NCI-H2227 (cell line): ENCODE measurements around the gene TANK.
A peak's percentile ranks its signal among the peaks of the same experiment; 100 is the strongest.
"Not testable (repeated sequence)": the region's sequence is repeated elsewhere in the genome, so short reads cannot be mapped to it uniquely, and the experiment has no call there.

ENCODE experiments used
- DNase-seq: peaks from one replicate; lab custom pipeline; 2025; ENCODE audit not compliant: unreplicated experiment; lab: John Stamatoyannopoulos, UW

TANK gene

DNA sequence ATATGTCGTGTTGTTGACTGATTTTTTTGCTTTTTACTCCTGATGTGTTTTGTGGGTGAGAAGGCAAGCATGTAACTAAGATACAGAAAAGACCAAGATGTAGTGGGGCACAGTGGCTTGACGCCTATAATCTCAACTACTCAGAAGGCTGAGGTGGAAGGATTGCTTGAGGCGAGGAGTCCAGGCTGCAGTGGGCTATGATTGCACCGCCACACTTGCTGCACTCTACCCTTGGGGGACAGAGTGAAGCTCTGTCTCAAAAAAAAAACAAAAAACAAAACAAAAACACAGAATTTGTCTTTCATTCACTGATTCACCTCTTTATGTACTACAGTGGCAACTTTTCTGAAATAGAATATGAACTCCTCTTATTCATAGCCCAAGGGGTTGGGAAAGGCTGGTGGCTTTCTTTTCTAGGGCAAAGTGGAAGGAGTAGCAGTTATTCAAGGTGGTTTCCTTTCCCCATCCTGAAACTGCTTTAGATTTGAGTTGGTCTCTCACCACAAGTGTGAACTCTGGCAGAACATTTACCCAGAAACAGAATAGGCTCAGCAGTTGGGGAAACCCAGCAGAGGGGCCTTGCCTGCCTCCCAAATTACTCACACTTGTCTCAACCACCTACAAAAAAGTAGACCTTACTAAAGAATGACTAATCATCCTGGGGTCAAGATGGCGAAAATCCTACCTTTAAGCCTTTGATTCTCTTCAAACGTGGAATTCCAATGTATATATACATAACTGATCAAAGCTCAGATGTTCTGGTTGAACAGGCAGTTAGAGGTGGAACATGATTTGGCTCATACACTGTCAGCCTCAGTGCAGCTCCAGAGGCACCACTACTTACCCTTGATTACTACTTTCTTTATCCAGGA lies 6.5 kb downstream of the TANK start:
- no peak for DNase-seq

DNA sequence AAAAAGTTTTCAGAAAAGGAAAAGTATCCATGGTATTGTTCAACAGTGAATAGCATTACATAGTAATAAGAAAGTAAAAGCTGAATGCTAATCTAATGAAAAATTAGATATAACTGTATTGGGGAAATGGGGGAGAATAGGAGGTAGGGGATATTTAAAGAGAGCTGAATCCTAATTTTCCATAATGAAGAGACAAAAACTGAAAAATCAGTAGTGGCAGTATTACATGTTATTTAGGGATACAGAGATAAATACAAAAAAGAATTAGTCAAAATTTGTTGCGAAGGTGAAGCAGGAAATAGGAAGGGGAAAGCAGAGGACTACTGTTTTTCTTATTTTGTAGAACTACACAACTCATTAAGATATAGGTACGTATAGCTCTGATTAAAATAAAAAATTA lies 9.1 kb downstream of the TANK start:
- no peak for DNase-seq

DNA sequence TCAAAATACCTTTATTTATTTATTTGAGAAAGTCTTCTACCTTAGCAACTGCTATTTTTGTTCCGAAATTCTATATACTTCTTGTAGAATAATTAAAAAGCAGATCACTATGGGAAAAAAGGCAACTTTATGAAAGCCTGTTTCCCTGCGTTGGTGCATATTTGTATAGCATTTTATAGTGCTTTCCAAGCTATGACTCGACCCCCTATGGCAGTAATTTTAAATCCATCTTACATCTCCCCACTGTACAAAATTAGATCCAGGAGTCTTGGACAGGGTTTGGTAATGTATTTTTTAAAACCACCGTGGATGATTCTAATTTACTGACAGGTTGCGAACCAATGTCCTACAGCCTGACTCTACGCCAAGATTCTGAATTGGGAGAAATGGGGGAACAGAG lies 10.1 kb downstream of the TANK start:
- DNase-seq, result no peak

DNA sequence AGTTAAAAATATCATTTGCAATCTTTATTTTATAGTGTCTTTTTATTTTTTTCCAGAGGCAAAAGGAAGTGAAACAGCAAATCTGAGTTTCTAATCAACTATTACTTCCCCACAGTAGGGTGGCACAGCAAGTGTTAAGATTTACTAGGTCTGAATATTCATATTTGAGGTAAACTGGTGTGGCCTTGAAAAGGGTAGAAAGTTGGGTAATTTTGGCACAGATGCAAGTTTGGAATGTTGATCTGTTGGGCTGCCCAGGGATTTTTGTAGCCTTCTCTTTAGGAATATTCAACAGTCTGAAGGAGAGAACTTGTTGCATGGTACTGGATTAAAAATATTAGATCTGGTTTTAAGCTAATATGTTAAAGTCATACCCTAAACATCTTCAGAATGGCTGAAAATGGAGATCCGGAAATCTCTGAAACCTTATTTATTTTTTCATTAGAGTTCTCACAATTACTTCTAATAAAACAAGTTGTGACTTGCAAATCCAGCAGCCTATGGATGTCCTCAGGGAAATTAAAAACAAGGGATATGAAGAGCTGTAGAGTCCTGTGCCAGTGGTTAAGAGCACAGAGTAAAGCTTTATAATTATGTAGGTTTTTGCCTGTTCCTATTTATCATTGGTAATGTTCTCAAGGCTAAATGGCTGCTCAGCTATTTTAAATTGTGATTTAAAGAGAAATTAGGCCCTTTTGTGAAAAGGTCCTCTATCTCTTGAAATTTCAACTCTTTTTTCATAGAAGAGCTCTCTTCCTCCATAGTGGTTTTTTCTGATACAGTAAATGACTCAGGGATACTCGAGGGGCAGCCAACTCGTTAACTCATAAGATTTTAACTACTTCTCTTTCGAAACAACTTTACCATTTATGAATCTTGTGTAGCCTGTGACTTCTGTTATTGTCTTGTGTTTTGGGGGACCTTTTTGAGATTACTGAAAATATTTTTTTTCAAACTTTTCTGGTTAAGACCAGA lies 11.0 kb downstream of the TANK start:
- DNase-seq, result no peak

DNA sequence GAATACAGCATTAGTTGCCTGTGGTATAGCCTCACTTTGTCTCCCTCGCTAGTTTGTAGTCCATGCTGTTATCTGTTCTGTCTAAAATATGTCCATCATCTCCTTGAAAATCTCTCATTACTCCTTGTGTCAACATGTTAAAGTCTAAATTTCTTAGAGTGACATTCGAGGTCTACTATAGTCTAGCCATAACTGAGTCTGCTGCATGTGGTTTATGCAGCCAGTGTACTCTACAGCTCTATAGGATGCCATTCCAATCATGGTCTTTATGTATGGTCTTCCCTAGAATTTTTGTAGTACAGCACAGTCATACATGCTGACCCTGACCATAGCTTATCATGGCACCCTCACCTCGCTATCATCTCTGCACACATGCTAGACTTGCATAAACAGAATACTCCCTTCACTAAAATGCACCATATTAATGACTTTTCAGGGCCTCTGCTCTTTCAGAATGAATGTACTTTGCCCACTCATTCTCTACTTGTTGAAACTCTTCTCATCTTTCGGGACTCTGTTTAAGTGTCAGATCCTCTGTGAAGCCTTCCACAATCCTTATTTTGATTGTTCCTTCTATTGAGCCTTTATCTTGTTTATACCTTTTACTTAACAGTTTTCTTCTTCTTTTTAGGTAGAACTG lies 12.8 kb downstream of the TANK start:
- DNase-seq, result no peak

DNA sequence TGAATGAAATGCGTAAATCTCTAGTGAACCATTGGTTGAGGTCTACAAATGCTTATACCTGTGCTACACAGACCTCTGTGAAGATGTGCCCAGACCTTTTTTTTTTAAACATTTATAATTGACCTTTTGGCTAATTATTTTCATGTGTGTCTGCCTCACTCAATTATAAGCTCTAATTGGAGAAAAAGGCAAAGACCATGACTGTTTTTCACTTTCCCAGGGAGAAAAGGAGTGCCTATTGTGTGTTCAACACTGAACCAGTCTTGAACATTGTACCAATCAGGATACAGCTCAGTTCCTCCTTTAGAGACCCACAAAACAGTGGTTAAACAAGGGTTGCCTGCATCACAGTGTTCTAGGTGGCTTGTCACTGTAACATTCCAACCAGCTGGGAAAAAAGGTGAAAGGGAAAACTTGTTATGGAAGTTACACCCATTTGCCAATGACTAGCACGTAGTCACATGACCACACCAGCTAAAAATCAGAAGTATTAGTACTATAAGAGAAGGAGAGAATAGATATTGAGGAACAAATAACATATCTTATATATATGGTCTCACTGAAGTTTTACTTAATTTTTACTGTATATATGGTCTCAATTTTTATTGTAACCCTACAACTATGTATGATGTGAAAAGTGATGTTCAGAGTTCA lies 13.4 kb downstream of the TANK start:
- no peak for DNase-seq

DNA sequence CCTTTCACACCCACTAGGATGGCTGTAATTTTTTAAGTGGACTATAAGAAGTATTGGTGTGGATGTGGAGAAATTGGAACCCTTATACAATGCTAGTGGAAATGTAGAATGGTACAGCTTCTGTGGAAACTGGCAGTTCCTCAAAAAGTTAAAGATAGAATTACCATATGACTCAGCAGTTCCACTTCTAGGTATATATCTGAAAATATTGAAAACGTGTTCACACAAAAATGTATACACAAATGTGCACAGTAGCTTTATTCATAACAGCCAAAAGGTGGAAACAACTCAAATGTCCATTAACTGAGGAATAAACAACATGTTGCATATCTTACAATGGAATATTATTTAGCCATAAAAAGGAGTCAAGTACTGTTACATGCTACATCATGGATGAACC lies 17.7 kb downstream of the TANK start:
- no peak for DNase-seq

DNA sequence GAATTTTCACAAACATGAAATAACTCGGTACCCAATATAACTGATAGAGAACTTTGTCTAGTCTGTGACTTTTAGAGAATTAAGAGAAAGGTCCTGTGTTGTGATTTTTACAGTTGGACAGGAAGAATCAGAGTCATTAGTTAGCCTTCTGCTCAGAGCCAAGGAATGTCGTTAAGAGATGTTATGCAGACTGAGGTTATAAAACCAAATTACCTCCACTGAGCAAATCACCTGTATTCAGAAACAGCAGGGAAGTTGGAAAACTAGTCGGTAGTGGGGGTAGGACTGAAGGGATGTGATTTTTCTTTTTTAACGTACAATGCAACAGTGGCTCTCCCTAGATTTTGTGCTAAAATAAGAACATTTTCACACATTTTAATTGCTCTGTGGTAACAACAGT lies 18.5 kb downstream of the TANK start:
- no peak for DNase-seq

DNA sequence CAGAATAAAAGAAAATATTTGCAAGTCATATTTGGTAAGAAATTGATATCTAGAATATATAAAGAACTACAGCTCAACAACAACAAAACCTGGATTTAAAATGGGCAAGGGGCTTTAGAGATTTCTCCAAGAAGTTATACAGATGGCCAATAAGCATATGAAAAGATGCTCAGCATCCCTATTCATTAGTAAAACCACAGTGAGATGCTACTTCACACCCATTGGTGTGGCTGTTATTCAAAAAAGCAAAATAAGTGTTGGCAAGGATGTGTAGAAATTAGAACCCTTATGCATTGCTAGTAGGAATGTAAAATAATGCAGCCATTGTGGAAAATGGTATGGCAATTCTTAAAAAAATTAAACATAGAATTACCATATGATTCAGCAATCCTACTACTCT lies 29.8 kb downstream of the TANK start:
- DNase-seq, result no peak

DNA sequence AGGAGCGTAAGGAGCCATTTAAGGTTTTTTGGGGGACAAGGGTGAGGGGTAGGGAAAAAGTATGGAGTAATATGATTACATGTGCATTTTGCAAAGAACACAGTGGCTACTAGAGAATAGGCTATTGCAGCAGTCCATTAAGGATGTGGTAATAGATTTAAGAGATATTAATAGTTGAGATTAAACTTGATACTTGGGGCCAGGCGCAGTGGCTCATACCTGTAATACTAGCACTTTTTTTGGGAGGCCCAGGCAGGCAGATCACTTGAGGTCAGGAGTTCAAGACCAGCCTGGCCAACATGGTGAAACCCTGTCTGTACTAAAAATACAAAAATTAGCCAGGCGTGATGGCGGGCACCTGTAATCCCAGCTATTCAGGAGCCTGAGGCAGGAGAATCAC lies 35.4 kb downstream of the TANK start:
- DNase-seq, result not testable (repeated sequence)

DNA sequence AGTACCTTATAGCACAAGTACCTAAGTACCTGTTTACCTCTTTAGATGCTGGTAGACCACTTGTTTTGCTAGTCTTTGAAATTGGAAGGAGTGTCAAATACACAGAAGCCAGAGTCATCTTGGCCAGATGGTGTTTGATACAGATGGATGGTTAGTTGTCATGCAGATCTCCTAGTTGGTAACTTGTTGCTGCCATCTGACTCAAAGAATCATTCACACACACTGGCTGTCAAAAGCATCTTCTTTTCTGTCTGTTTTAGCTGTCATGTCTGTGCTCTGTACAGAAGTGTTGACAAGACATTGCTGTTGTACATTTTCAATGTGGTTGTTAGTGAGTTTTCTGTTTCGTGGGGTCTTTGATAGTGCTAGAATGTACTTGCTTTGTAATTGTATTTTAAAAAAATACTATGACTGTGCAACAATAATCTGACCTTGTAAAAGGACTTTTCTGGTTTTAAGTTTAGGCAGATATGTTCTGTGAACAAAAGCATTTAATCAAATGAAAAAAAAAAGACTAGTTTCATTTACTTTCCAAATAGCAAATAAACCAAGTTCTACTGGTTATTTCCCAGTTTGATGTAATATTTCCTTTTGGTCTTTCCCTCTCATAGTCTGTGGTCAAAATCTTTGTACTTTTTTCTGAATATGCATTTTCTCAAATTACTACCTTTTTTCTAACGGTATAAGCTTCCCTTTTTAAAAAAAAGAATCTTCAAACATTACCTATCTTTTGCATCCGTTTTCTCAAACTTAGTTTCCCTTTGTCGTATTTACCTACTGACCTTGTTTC lies 39.9 kb downstream of the TANK start:
- no peak for DNase-seq

DNA sequence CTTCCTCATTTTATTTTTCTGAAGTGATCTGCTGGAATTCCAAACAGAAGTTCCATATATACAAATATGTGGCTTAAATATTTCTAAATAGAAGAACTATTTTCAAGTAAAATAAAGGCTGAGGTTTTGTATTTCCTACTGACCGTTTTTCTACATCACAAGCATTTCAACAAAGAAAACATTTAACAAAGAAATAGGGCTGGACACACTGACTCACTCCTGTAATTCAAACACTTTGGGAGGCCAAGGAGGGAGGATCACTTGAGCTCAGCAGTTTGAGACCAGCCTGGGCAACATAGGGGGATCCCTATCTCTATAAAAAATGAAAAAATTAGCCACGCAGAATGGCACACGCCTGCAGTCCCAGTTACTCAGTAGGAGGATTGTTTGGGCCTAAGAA lies 44.6 kb downstream of the TANK start:
- no peak for DNase-seq

DNA sequence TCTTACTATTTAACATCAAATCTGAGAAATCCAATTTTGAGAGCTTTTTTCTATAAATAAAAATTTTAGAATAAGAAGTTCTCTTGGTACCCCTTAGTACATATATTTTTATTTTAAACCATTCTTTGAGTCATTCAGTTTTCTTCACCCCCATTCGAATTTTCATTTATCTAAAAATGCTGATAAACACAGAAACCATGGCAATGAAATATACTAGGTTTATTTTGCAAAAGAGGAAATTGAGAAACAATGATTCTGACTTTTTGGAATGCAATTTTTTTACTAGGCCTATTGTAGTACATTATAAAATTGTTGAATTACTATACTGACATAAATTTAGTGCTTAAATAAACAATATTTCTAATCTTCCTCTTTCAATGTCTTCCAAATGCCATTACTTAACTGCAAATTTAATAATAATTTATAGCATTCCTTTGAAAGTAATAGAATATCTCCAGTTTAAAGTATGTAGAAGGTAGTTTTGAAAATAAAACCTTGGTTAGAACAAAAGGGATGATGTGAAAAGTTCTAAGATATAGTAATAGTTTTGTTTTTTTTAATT lies 46.3 kb downstream of the TANK start:
- DNase-seq, result no peak

DNA sequence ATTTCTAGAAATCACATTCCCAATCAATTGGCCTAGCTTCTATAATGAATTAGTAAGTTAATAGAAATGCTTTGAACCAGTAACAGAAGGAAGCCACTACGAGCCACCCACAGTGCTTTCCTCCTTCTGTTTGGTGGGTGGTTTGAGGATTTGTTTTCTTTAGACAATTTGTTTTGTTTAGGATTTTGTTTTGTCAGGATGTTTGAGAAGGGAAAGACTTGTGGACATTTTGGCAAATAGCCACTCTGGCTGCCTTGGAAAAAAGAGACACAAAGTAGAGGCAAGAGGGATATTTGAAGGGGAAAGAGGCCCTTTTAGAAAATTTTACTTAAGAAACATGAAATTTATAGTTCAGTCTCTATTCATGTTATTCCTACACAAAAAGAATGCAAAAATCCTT lies 47.7 kb downstream of the TANK start:
- DNase-seq, result no peak

DNA sequence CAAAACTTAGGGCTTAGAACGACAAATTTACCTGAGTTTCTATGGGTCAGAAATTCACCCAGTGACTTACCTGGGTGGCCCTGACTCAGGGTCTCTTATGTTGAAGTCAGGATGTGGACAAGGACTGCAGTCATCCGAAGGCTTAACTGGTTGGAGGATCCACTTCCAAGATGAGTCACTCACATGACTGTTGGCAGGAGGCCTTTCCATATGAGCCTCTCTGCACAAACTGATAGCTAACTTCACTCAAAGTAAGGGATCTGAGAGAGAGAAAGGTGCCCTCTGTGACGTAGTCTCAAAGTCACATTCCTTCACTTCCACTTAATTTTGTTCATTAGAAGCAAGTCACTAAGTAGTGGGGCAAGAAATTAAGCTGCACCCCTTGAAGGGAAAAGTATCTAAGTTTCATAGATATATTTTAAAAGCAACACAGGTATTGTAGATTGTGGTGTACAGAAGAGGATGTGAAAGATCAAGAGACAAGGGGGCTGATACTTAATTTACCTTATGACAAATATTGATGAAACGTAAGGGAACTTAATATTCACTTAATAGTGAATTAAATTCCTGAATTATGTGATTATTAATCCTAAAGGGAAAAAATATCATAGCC lies 48.4 kb downstream of the TANK start:
- DNase-seq, result no peak

DNA sequence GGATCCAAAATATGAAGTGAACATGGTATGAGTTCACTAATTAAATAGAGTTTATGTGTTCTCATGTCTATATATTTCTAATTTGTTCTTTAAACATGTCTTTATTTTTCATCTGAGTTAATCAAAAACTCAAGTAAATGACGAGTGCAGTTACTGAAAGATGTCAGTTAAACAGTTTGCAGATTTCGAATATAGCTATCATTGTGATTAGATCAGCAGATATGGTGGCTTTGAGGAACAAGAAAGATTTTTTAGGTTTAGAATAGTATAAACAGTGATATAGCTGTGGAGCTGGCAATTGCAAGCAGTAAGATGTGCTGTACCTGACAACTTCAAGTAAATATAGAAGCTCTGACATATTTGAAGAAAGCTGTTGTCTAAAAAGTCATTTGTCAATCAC lies 49.7 kb downstream of the TANK start:
- DNase-seq, result no peak

DNA sequence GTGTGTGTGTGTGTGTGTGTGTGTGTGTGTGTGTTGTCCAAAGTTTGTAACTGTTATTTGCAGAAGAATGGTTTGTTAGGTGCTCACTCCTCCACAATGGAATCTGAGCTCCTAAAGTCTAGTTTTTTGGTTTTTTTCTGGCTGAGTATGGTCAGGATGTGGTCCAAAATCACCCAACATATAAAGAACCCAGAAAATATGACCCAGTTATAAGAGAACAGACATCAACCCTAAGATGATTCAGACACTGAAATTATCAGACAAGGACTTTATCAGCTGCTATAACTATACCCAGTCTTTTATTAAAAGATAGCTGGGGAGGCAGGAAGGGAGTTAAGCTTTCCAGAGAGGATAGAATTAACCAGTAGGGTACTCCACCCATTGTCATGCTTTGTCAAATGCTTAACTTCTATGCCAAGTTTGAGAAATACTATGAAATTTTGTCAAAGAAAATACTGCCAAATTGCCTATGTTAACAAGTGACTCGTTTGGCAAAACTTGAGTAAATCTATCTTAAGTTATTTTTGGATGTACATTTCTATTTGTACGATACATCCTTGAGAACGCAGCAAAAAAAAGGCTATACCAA lies 57.5 kb downstream of the TANK start:
- no peak for DNase-seq

DNA sequence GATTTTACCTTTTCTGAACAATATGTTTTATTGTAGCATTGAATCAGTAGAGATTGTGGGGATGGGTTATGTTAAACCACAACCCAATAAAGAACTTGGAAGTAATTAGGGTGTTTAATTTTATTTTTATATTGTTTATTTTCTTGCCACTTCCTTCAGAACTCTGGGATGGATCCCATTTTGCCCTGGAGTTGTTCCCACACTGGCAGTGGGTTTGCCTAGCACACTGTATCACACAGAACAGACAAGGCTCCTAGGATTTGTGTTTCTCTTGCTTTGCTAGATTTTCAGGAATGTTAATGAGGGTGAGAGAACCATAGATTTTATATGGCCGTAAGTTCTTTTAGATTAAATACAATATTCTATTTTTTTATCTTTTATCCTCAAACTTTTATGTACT lies 59.0 kb downstream of the TANK start:
- no peak for DNase-seq

DNA sequence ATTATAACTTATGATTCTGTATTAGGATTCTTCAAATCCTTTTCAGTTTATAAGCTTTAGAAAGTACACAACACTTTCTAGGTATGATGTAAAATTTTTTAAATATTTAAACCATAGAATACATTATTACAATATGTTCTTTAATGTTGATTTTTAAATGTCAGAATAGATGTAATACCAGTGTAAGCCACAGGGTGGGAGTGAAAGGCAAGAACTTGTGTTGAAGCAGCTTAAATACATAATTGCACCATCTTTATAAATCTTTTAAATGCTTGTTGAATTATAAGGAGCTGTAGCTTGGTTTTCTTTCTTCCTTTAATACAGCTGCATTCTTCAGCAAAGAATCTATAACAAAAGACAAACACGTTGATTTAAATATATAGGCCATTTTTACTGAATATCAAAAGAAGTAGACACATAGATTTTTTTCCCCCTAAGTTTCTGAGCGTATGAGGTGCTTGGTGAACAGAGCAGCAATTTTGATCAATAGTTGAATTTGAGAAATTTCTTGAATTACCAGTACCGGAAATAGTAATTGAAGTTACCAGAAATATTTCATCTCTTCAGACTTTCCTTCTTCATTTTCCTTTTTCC lies 63.0 kb downstream of the TANK start:
- DNase-seq, result peak; percentile 68
